ENCODE data around the gene NCKAP5. TPM values are rescaled to one million over a fixed set of nuclear protein-coding genes. Genes with fewer than 3 reads are reported as not detected.

NCKAP5 gene
- total and polyA plus RNA-seq, 4 donors = 0.57 to 2.8 (median 2.4) TPM

DNA sequence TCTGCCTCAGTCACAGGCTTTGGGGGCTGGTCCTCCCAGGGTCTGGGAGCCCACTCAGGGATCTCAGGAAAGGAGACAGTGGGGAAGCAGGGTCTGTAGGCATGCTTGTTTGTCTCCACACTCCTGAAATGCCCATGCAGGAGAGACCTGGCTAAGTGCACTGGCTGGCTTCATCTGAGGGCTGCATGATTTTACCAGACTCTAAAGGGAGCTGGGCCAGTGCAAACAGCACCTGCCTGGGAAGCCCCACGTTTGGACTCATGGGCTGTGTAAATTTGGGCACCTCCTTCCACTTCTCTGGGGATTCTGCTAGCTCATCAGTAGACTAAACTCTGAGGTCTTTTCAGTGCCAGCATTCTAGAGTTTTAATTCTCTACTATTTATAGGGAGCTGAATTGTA lies 931.9 kb downstream of the NCKAP5 start:
- Histone ChIP-seq H3K9me3 (ENCODE audit: control insufficient read depth in 4 of 4, low read length in 3 of 4) (no peaks in the 10 kb centered on the region), H3K36me3 (ENCODE audit: control insufficient read depth in 4 of 4, insufficient read depth in 3 of 4, low read depth in 1 of 4, low read length in 3 of 4) (no peaks in the 10 kb centered on the region), H3K27ac (ENCODE audit: low read depth in 1 of 2, low read length in 2 of 2) (no peak overlapping the region), H3K9ac (ENCODE audit: low read depth in 1 of 2, low read length in 2 of 2) (no peak overlapping the region), H3K27me3 (ENCODE audit: control insufficient read depth in 4 of 4, insufficient read depth in 4 of 4, low read length in 3 of 4) (no peaks in the 10 kb centered on the region), H3K4me1 (ENCODE audit: control insufficient read depth in 4 of 4, insufficient read depth in 4 of 4, low read length in 3 of 4) (peaks cover 3 to 29% (median 21%) of the 10 kb centered on the region in 4 donors), H3K4me3 (ENCODE audit: low read depth in 1 of 3, low read length in 3 of 3) (no peak overlapping the region)
- no peak for DNase-seq (ENCODE audit: low spot score)
- no peak for TF ChIP-seq TAF1 (conservative IDR thresholded peaks at IDR 0.05)
- no peak for TF ChIP-seq EGR1 (IDR thresholded peaks at IDR 0.05; ENCODE audit: low read depth in 2 of 2)
- no peak for TF ChIP-seq SP1 (IDR thresholded peaks at IDR 0.05)
- no peak for TF ChIP-seq JUND (IDR thresholded peaks at IDR 0.05)
- TF ChIP-seq, protein P1, sequence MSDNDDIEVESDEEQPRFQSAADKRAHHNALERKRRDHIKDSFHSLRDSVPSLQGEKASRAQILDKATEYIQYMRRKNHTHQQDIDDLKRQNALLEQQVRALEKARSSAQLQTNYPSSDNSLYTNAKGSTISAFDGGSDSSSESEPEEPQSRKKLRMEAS (IDR thresholded peaks at IDR 0.05) = no peak
- TF ChIP-seq GABPA (IDR thresholded peaks at IDR 0.05 in 1 of 2, conservative IDR thresholded peaks at IDR 0.05 in 1 of 2) = no peak
- no peak for TF ChIP-seq FOXA2 (IDR thresholded peaks at IDR 0.05)
- TF ChIP-seq, protein P2, sequence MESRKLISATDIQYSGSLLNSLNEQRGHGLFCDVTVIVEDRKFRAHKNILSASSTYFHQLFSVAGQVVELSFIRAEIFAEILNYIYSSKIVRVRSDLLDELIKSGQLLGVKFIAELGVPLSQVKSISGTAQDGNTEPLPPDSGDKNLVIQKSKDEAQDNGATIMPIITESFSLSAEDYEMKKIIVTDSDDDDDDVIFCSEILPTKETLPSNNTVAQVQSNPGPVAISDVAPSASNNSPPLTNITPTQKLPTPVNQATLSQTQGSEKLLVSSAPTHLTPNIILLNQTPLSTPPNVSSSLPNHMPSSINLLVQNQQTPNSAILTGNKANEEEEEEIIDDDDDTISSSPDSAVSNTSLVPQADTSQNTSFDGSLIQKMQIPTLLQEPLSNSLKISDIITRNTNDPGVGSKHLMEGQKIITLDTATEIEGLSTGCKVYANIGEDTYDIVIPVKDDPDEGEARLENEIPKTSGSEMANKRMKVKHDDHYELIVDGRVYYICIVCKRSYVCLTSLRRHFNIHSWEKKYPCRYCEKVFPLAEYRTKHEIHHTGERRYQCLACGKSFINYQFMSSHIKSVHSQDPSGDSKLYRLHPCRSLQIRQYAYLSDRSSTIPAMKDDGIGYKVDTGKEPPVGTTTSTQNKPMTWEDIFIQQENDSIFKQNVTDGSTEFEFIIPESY (IDR thresholded peaks at IDR 0.05) = no peak
- TF ChIP-seq, protein P3, sequence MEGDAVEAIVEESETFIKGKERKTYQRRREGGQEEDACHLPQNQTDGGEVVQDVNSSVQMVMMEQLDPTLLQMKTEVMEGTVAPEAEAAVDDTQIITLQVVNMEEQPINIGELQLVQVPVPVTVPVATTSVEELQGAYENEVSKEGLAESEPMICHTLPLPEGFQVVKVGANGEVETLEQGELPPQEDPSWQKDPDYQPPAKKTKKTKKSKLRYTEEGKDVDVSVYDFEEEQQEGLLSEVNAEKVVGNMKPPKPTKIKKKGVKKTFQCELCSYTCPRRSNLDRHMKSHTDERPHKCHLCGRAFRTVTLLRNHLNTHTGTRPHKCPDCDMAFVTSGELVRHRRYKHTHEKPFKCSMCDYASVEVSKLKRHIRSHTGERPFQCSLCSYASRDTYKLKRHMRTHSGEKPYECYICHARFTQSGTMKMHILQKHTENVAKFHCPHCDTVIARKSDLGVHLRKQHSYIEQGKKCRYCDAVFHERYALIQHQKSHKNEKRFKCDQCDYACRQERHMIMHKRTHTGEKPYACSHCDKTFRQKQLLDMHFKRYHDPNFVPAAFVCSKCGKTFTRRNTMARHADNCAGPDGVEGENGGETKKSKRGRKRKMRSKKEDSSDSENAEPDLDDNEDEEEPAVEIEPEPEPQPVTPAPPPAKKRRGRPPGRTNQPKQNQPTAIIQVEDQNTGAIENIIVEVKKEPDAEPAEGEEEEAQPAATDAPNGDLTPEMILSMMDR (IDR thresholded peaks at IDR 0.05; ENCODE audit: low read depth, low read length, missing input control) = no peak
- TF ChIP-seq NR2F2 (IDR thresholded peaks at IDR 0.05) = no peak
- TF ChIP-seq, protein P4, sequence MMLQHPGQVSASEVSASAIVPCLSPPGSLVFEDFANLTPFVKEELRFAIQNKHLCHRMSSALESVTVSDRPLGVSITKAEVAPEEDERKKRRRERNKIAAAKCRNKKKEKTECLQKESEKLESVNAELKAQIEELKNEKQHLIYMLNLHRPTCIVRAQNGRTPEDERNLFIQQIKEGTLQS (IDR thresholded peaks at IDR 0.05) = no peak
- no peak for TF ChIP-seq HNF4G (IDR thresholded peaks at IDR 0.05)
- no peak for TF ChIP-seq FOXA1 (IDR thresholded peaks at IDR 0.05)
- TF ChIP-seq HNF4A (conservative IDR thresholded peaks at IDR 0.05) = no peak
- TF ChIP-seq, protein P5, sequence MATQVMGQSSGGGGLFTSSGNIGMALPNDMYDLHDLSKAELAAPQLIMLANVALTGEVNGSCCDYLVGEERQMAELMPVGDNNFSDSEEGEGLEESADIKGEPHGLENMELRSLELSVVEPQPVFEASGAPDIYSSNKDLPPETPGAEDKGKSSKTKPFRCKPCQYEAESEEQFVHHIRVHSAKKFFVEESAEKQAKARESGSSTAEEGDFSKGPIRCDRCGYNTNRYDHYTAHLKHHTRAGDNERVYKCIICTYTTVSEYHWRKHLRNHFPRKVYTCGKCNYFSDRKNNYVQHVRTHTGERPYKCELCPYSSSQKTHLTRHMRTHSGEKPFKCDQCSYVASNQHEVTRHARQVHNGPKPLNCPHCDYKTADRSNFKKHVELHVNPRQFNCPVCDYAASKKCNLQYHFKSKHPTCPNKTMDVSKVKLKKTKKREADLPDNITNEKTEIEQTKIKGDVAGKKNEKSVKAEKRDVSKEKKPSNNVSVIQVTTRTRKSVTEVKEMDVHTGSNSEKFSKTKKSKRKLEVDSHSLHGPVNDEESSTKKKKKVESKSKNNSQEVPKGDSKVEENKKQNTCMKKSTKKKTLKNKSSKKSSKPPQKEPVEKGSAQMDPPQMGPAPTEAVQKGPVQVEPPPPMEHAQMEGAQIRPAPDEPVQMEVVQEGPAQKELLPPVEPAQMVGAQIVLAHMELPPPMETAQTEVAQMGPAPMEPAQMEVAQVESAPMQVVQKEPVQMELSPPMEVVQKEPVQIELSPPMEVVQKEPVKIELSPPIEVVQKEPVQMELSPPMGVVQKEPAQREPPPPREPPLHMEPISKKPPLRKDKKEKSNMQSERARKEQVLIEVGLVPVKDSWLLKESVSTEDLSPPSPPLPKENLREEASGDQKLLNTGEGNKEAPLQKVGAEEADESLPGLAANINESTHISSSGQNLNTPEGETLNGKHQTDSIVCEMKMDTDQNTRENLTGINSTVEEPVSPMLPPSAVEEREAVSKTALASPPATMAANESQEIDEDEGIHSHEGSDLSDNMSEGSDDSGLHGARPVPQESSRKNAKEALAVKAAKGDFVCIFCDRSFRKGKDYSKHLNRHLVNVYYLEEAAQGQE (IDR thresholded peaks at IDR 0.05) = no peak
- TF ChIP-seq YY1 (IDR thresholded peaks at IDR 0.05) = no peak
- WGBS = 23% methylated on average over 1 of the region's 1 CpG

DNA sequence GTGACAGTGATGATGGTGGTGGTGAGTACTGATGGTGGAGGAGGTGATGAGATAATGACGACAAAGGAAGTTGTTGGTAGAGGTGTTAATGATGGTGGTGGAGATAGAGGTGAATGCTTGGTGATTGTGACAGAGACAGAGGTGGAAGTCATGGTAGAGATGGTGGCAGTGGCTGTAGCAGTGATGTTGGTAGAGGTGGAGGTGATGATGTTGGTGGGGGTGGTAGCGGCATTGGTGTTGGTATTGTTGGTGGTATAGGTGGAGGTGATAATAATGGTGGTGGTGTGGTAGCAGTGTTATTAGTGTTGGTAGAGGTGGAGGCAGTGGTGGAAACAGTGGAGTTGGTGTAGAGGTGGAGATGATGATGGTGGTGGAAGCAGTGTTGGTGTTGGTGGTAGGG lies 934.6 kb downstream of the NCKAP5 start:
- H3K27ac ChIP-seq (ENCODE audit: low read depth in 1 of 2, low read length in 2 of 2) = no peak overlapping the region
- no peak for DNase-seq (ENCODE audit: low spot score)
- 95% methylated on average over 2 of the region's 2 CpGs for WGBS
- peaks cover 4 to 31% (median 23%) of the 10 kb centered on the region in 4 donors for H3K4me1 ChIP-seq (ENCODE audit: control insufficient read depth in 4 of 4, insufficient read depth in 4 of 4, low read length in 3 of 4)
- H3K27me3 ChIP-seq (ENCODE audit: control insufficient read depth in 4 of 4, insufficient read depth in 4 of 4, low read length in 3 of 4) = no peaks in the 10 kb centered on the region
- no peaks in the 10 kb centered on the region for H3K9me3 ChIP-seq (ENCODE audit: control insufficient read depth in 4 of 4, low read length in 3 of 4)
- no peaks in the 10 kb centered on the region for H3K36me3 ChIP-seq (ENCODE audit: control insufficient read depth in 4 of 4, insufficient read depth in 3 of 4, low read depth in 1 of 4, low read length in 3 of 4)
- H3K9ac ChIP-seq (ENCODE audit: low read depth in 1 of 2, low read length in 2 of 2) = no peak overlapping the region
- TF ChIP-seq NR2F2 (IDR thresholded peaks at IDR 0.05) = no peak
- no peak for TF ChIP-seq RXRA (IDR thresholded peaks at IDR 0.05)
- no peak for TF ChIP-seq GABPA (IDR thresholded peaks at IDR 0.05 in 1 of 2, conservative IDR thresholded peaks at IDR 0.05 in 1 of 2)
- no peak overlapping the region for H3K4me3 ChIP-seq (ENCODE audit: low read depth in 1 of 3, low read length in 3 of 3)
